ENCODE data around the gene HSPB9.

HSPB9 gene

GRCh38 chr17:42101513-42102292 lies 20.9 kb upstream of the HSPB9 start:
- peak; percentile 83 for DNase-seq

- no peak for DNase-seq
Observed at GRCh38 chr17:42103221-42103954, 19.2 kb upstream of the HSPB9 start.

GRCh38 chr17:42104264-42104663 lies 18.3 kb upstream of the HSPB9 start:
- no peak for DNase-seq

- DNase-seq: no peak
Observed at GRCh38 chr17:42106009-42106408, 16.6 kb upstream of the HSPB9 start.

- DNase-seq: no peak
Observed at GRCh38 chr17:42107124-42107523, 15.5 kb upstream of the HSPB9 start.

GRCh38 chr17:42107597-42108576 lies 14.7 kb upstream of the HSPB9 start:
- DNase-seq: peak; percentile 95

- DNase-seq: no peak
Observed at GRCh38 chr17:42109086-42109485, 13.5 kb upstream of the HSPB9 start.

- DNase-seq: no peak
Observed at GRCh38 chr17:42110301-42111264, 12.0 kb upstream of the HSPB9 start.

GRCh38 chr17:42111265-42111636 lies 11.4 kb upstream of the HSPB9 start:
- no peak for DNase-seq

- DNase-seq: peak; percentile 37
Observed at GRCh38 chr17:42111871-42112551, 10.6 kb upstream of the HSPB9 start.

- peak; percentile 92 for DNase-seq
Observed at GRCh38 chr17:42112552-42113176, 9.9 kb upstream of the HSPB9 start, which contains the start of gene DHX58. DHX58 (minus strand) TSS chr17:42112714; CDS start chr17:42111892, 822 bp downstream.

- DNase-seq: no peak
Observed at GRCh38 chr17:42113293-42114069, 9.1 kb upstream of the HSPB9 start.

- no peak for DNase-seq
Observed at GRCh38 chr17:42114118-42114517, 8.5 kb upstream of the HSPB9 start.

- peak; percentile 87 for DNase-seq
Observed at GRCh38 chr17:42116705-42117396, 5.8 kb upstream of the HSPB9 start.

GRCh38 chr17:42117397-42118125 lies 5.0 kb upstream of the HSPB9 start:
- no peak for DNase-seq

GRCh38 chr17:42118126-42118510 lies 4.5 kb upstream of the HSPB9 start:
- no peak for DNase-seq

GRCh38 chr17:42118545-42118944 lies 4.1 kb upstream of the HSPB9 start:
- DNase-seq: peak; percentile 55

- DNase-seq: no peak
Observed at GRCh38 chr17:42119301-42119700, 3.3 kb upstream of the HSPB9 start.
